ENCODE data around the gene ESPNL. TPM values are rescaled to one million over a fixed set of nuclear protein-coding genes. Genes with fewer than 3 reads are reported as not detected.

The ESPNL gene
- total RNA-seq, 1 experiment from 2014 or later: 1.1 TPM

GRCh38 chr2:238120463-238121298, 20.5 kb downstream of the ESPNL start:
- no peak for TF ChIP-seq CTCF (IDR thresholded peaks at IDR 0.05)
- no peak for TF ChIP-seq TP53 (CRISPR knock-in tag; IDR thresholded peaks at IDR 0.05)
- Mint-ChIP-seq H3K27me3 (ENCODE audit: low read depth) (no peaks in the 10 kb centered on the region), H3K4me3 (no peak overlapping the region), H3K36me3 (no peaks in the 10 kb centered on the region), H3K9me3 (no peaks in the 10 kb centered on the region), H3K4me1 (no peaks in the 10 kb centered on the region), H3K27ac (no peak overlapping the region)
- DNase-seq (ENCODE audit: low spot score) (peak; percentile 49), ATAC-seq (peak; percentile 75)
- ChIA-PET CTCF (interaction anchor here (0.6 to 2.0 kb wide), 15 partner anchors 8 to 317 kb away, joined by 3 to 15 read pairs (median 4); partner anchors contain the start of gene KLHL30), POLR2A (interaction anchor here (0.7 kb wide), 1 partner anchor 13 kb away, joined by 4 read pairs; no protein-coding TSS in a partner anchor)

DNA sequence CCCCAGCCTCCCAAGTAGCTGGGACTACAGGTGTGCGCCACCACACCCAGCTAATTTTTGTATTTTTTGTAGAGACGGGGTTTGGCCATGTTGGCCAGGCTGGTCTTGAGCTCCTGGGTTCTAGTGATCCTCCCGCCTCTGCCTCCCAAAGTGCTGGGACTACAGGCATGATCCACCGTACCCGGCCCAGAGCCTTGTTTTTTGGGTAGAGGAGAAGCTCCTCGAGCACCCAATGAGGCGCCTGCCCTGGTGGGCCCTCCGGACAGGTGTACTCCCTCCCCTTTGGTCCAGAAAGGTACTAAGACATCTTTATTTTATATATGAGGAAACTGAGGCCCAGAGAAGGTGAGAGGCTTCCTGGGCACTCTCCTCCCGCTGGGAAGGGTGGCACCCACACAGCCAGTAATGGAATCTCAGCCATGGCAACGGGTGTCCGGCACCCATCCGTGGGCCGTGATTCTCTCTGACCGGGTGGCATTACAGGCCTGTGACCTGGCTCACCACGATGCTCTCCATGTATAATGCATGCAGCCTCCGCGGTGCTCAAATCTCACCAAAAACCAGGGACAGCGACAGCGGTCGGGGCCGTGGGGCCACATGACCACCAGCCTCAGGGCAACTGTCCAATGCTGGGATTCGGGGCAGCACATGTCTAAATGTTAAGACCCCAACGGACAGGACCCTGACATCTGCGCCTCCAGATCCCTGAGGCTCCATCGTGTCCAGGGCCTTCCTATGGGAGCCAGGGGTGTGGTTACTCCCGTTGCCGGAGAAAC, 21.6 kb downstream of the ESPNL start:
- H3K36me3 Mint-ChIP-seq: no peaks in the 10 kb centered on the region
- ATAC-seq (no peak), DNase-seq (ENCODE audit: low spot score) (no peak)
- H3K4me3 Mint-ChIP-seq: no peak overlapping the region
- no peaks in the 10 kb centered on the region for H3K27me3 Mint-ChIP-seq (ENCODE audit: low read depth)
- ChIA-PET CTCF (interaction anchor here (0.6 to 2.0 kb wide), 6 partner anchors 13 to 216 kb away, joined by 3 to 15 read pairs (median 7); partner anchors contain the start of gene KLHL30), POLR2A (no interaction called here)
- no peaks in the 10 kb centered on the region for H3K4me1 Mint-ChIP-seq
- no peak overlapping the region for H3K27ac Mint-ChIP-seq
- H3K9me3 Mint-ChIP-seq: no peaks in the 10 kb centered on the region
- TF ChIP-seq ZNF219 (CRISPR knock-in tag; IDR thresholded peaks at IDR 0.05; ENCODE audit: borderline replicate concordance) (no peak), EMX1 (CRISPR knock-in tag; IDR thresholded peaks at IDR 0.05) (no peak), KAT7 (CRISPR knock-in tag; IDR thresholded peaks at IDR 0.05; ENCODE audit: borderline replicate concordance) (no peak), NFATC4 (CRISPR knock-in tag; IDR thresholded peaks at IDR 0.05) (no peak), E2F5 (CRISPR knock-in tag; IDR thresholded peaks at IDR 0.05) (no peak), USF2 (CRISPR knock-in tag; IDR thresholded peaks at IDR 0.05) (no peak), ZMAT4 (CRISPR knock-in tag; IDR thresholded peaks at IDR 0.05) (no peak), RELA (CRISPR knock-in tag; IDR thresholded peaks at IDR 0.05; ENCODE audit: borderline replicate concordance) (no peak), GTF2I (CRISPR knock-in tag; conservative IDR thresholded peaks at IDR 0.05) (no peak), ZNF532 (CRISPR knock-in tag; IDR thresholded peaks at IDR 0.05; ENCODE audit: borderline replicate concordance) (no peak), ETV6 (CRISPR knock-in tag; IDR thresholded peaks at IDR 0.05) (no peak)
- TF ChIP-seq, protein P1, sequence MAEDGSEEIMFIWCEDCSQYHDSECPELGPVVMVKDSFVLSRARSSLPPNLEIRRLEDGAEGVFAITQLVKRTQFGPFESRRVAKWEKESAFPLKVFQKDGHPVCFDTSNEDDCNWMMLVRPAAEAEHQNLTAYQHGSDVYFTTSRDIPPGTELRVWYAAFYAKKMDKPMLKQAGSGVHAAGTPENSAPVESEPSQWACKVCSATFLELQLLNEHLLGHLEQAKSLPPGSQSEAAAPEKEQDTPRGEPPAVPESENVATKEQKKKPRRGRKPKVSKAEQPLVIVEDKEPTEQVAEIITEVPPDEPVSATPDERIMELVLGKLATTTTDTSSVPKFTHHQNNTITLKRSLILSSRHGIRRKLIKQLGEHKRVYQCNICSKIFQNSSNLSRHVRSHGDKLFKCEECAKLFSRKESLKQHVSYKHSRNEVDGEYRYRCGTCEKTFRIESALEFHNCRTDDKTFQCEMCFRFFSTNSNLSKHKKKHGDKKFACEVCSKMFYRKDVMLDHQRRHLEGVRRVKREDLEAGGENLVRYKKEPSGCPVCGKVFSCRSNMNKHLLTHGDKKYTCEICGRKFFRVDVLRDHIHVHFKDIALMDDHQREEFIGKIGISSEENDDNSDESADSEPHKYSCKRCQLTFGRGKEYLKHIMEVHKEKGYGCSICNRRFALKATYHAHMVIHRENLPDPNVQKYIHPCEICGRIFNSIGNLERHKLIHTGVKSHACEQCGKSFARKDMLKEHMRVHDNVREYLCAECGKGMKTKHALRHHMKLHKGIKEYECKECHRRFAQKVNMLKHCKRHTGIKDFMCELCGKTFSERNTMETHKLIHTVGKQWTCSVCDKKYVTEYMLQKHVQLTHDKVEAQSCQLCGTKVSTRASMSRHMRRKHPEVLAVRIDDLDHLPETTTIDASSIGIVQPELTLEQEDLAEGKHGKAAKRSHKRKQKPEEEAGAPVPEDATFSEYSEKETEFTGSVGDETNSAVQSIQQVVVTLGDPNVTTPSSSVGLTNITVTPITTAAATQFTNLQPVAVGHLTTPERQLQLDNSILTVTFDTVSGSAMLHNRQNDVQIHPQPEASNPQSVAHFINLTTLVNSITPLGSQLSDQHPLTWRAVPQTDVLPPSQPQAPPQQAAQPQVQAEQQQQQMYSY (CRISPR knock-in tag; IDR thresholded peaks at IDR 0.05): no peak
- TF ChIP-seq, protein P2, sequence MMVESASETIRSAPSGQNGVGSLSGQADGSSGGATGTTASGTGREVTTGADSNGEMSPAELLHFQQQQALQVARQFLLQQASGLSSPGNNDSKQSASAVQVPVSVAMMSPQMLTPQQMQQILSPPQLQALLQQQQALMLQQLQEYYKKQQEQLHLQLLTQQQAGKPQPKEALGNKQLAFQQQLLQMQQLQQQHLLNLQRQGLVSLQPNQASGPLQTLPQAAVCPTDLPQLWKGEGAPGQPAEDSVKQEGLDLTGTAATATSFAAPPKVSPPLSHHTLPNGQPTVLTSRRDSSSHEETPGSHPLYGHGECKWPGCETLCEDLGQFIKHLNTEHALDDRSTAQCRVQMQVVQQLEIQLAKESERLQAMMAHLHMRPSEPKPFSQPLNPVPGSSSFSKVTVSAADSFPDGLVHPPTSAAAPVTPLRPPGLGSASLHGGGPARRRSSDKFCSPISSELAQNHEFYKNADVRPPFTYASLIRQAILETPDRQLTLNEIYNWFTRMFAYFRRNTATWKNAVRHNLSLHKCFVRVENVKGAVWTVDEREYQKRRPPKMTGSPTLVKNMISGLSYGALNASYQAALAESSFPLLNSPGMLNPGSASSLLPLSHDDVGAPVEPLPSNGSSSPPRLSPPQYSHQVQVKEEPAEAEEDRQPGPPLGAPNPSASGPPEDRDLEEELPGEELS (CRISPR knock-in tag; IDR thresholded peaks at IDR 0.05): no peak

Data from WTC11 (cell line).